ENCODE results near the gene RPA3. TPM values are rescaled to one million over a fixed set of nuclear protein-coding genes. Genes with fewer than 3 reads are reported as not detected.

The RPA3 gene
- total RNA-seq, 6 donors from 2014 or later, result 6.3 to 31.1 (median 19.5) TPM

DNA sequence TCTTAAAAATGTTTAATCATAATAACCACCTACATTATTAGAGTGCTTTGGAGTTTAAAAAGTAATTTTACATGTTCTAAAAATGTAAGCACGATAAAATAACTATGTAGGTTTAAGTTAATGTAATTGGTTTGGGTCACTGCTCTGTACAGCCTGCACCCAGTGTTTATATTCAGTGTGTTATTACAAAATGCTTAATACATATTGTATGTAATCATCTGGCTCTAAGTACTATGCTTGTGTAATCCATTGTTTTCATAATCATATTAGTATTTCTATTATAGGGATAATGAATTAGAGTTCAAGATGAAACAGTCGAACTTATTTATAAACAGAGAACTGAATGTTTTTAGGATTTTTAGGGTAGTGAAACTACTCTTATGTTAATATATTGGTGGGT lies 13.1 kb downstream of the RPA3 start:
- ATAC-seq (ENCODE audit: low FRiP score in 2 of 2), result no peak
- peak overlapping the region in 2 of 4 donors; percentile 26 to 71 for H3K27ac ChIP-seq
- no peaks in the 10 kb centered on the region for H3K9me3 ChIP-seq

DNA sequence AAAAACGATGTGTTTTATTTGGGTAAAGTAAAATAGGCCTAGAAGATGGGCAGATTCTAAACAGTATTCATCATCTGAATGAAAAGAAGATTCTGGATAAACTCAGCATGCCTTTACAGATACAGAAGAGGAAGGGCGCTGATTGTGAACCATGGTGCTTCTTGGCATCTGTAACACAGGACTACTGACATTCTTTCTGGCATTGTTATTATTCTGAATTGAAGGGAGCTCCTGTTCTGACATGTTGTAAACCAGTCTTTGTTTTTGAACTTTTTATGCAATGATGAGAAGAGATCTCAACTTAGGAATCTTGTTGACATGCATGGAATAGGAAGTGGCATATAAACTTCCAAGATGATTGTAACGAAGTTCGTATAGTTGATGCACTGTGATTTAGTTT lies 13.5 kb downstream of the RPA3 start:
- no peak overlapping the region for H3K4me3 ChIP-seq
- DNase-seq (no peak), ATAC-seq (ENCODE audit: low FRiP score in 2 of 2) (no peak)
- TF ChIP-seq EP300 (IDR thresholded peaks at IDR 0.05), result no peak
- no peak for TF ChIP-seq POLR2AphosphoS5 (IDR thresholded peaks at IDR 0.05)
- TF ChIP-seq, protein P1, sequence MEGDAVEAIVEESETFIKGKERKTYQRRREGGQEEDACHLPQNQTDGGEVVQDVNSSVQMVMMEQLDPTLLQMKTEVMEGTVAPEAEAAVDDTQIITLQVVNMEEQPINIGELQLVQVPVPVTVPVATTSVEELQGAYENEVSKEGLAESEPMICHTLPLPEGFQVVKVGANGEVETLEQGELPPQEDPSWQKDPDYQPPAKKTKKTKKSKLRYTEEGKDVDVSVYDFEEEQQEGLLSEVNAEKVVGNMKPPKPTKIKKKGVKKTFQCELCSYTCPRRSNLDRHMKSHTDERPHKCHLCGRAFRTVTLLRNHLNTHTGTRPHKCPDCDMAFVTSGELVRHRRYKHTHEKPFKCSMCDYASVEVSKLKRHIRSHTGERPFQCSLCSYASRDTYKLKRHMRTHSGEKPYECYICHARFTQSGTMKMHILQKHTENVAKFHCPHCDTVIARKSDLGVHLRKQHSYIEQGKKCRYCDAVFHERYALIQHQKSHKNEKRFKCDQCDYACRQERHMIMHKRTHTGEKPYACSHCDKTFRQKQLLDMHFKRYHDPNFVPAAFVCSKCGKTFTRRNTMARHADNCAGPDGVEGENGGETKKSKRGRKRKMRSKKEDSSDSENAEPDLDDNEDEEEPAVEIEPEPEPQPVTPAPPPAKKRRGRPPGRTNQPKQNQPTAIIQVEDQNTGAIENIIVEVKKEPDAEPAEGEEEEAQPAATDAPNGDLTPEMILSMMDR (IDR thresholded peaks at IDR 0.05), result no peak
- no peak for TF ChIP-seq POLR2A (IDR thresholded peaks at IDR 0.05)
- H3K27ac ChIP-seq, result no peak overlapping the region
- WGBS, 2 donors, result 67 to 72% methylated on average over 4 of the region's 4 CpGs
- no peaks in the 10 kb centered on the region for H3K9me3 ChIP-seq
- H3K27me3 ChIP-seq, result no peaks in the 10 kb centered on the region
- peaks cover 0 to 19% (median 9%) of the 10 kb centered on the region in 4 donors for H3K4me1 ChIP-seq
- no peaks in the 10 kb centered on the region for H3K36me3 ChIP-seq

More for the DNA sequence above, 13.1 kb downstream of the RPA3 start:
- DNase-seq, result no peak
- H3K4me3 ChIP-seq, result no peak overlapping the region
- peaks cover 0 to 19% (median 9%) of the 10 kb centered on the region in 4 donors for H3K4me1 ChIP-seq
- H3K36me3 ChIP-seq, result no peaks in the 10 kb centered on the region
- WGBS, 2 donors, result 57 to 60% methylated on average over 2 of the region's 2 CpGs
- TF ChIP-seq, protein P1 (IDR thresholded peaks at IDR 0.05), result no peak
- TF ChIP-seq POLR2AphosphoS5 (IDR thresholded peaks at IDR 0.05), result no peak
- no peak for TF ChIP-seq EP300 (IDR thresholded peaks at IDR 0.05)
- TF ChIP-seq POLR2A (IDR thresholded peaks at IDR 0.05), result no peak
- H3K27me3 ChIP-seq, result no peaks in the 10 kb centered on the region

DNA sequence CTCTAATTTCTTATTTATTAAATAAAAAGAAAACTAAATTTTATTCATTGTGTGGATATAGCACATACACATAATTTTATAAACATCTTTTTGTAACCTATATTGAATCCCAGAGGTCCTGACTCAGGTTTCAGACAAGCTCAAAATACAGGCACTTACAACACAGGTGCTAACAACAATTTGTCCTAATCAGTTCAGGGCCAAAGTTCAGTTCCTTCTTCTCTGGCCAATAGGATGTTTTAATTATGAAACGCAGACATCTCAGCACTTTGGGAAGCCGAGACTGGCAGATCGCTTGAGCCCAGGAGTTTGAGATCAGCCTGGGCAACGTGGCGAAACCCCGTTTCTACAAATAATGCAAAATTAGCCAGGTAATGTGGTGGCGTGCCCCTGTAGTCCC lies 15.0 kb downstream of the RPA3 start:
- no peak for TF ChIP-seq POLR2A (IDR thresholded peaks at IDR 0.05)
- TF ChIP-seq EP300 (IDR thresholded peaks at IDR 0.05), result no peak
- no peak for TF ChIP-seq POLR2AphosphoS5 (IDR thresholded peaks at IDR 0.05)
- TF ChIP-seq, protein P1 (IDR thresholded peaks at IDR 0.05), result no peak
- ATAC-seq (ENCODE audit: low FRiP score in 2 of 2), result no peak

DNA sequence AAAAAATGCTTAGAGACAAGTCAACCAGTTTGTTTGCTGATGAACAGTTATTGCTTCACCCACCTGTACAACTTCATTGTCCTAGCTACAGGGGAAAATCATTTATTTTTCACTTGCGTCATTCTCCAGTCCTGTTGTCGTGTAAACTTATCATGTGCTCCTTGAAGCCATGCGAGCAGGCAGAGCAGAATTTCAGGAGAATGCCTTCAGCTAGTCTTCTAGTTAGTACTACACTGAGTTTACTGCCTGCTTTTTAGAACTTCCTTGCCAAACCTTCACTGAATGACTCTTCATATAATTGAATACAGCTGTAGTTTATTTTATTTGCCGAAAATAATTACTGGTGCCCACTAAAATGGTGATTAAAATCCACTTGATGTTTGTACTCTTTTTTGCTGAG lies 15.6 kb downstream of the RPA3 start:
- DNase-seq (no peak), ATAC-seq (ENCODE audit: low FRiP score in 2 of 2) (no peak)
- H3K4me3 ChIP-seq, result no peak overlapping the region
- H3K27me3 ChIP-seq, result no peaks in the 10 kb centered on the region
- peaks cover 0 to 19% (median 9%) of the 10 kb centered on the region in 4 donors for H3K4me1 ChIP-seq
- H3K27ac ChIP-seq, result no peak overlapping the region
- TF ChIP-seq, protein P1 (IDR thresholded peaks at IDR 0.05), result no peak
- TF ChIP-seq POLR2AphosphoS5 (IDR thresholded peaks at IDR 0.05) (no peak), POLR2A (IDR thresholded peaks at IDR 0.05) (no peak), EP300 (IDR thresholded peaks at IDR 0.05) (no peak)
- WGBS, 2 donors, result 81 to 82% methylated on average over 4 of the region's 4 CpGs
- no peaks in the 10 kb centered on the region for H3K36me3 ChIP-seq
- H3K9me3 ChIP-seq, result no peaks in the 10 kb centered on the region

More for the DNA sequence above, 15.0 kb downstream of the RPA3 start:
- WGBS, 2 donors, result 97 to 98% methylated on average over 7 of the region's 7 CpGs
- peaks cover 0 to 19% (median 9%) of the 10 kb centered on the region in 4 donors for H3K4me1 ChIP-seq
- H3K36me3 ChIP-seq, result no peaks in the 10 kb centered on the region
- DNase-seq, result no peak
- H3K4me3 ChIP-seq, result no peak overlapping the region
- no peaks in the 10 kb centered on the region for H3K9me3 ChIP-seq
- H3K27ac ChIP-seq, result no peak overlapping the region
- H3K27me3 ChIP-seq, result no peaks in the 10 kb centered on the region

DNA sequence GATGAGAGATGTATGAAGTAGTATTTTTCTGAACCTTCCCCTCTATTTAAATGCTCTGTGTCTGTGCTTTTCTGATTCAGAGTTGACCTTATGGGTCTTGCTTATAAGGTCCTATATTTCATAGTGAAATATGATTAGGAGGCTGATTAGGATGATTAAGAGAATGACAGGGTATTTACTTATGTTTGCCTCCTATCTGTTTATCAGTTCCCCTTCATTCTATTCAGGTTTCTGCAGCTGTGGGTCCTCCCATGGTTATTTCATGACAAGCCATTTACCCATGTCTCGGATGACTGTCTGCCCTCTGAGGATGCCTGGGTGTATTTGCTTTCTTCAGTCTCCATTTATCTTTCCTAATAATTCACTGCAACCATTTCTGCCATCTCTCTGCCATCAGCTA lies 16.9 kb downstream of the RPA3 start:
- TF ChIP-seq POLR2AphosphoS5 (IDR thresholded peaks at IDR 0.05), result no peak
- TF ChIP-seq, protein P1 (IDR thresholded peaks at IDR 0.05), result no peak
- no peak for TF ChIP-seq EP300 (IDR thresholded peaks at IDR 0.05)
- no peak for TF ChIP-seq POLR2A (IDR thresholded peaks at IDR 0.05)
- Histone ChIP-seq H3K4me1 (peaks cover 0 to 19% (median 15%) of the 10 kb centered on the region in 4 donors), H3K36me3 (no peaks in the 10 kb centered on the region), H3K9me3 (no peaks in the 10 kb centered on the region), H3K27ac (no peak overlapping the region), H3K4me3 (no peak overlapping the region), H3K27me3 (no peaks in the 10 kb centered on the region)
- ATAC-seq (ENCODE audit: low FRiP score in 2 of 2), result no peak
- 74 to 79% methylated on average over 1 of the region's 1 CpG for WGBS, 2 donors
- DNase-seq, result no peak

All from upper lobe of left lung (tissue), 6 donors.